Coronary artery (tissue), 2 donors: ENCODE measurements around the gene CASP7.

ENCODE experiments used
- DNase-seq: peaks from one replicate; pipeline ENCODE4 v3.0.0-alpha.2; 2017; ENCODE audit warnings: low spot score
- H3K27ac ChIP-seq, 2 donors: fragments of 200-600 bp; sonication (generic); one replicate each; pipeline ENCODE4 v1.5.1; 2016 to 2019
- H3K4me3 ChIP-seq: fragments of 200-600 bp; sonication (generic); 2 replicates; pipeline ENCODE4 v1.5.1; 2016; ENCODE audit warnings: mild to moderate bottlenecking, moderate library complexity
- CTCF ChIP-seq: fragments of 200-600 bp; sonication (generic); IDR thresholded peaks from one replicate; pipeline ENCODE4 v1.5.1; 2019; ENCODE audit warnings: antibody characterized with exemption

Gene CASP7

GRCh38 chr10:113739577-113739976 lies 59.9 kb downstream of the CASP7 start:
- Histone ChIP-seq H3K27ac (no peak overlapping the region), H3K4me3 (no peak overlapping the region)
- TF ChIP-seq CTCF: no peak
- no peak for DNase-seq

- DNase-seq: no peak
- TF ChIP-seq CTCF: no peak
- H3K4me3 ChIP-seq: no peak overlapping the region
- H3K27ac ChIP-seq: no peak overlapping the region
Measured at GRCh38 chr10:113740850-113741249, 61.1 kb downstream of the CASP7 start.

GRCh38 chr10:113742466-113742865 lies 62.8 kb downstream of the CASP7 start:
- no peak for TF ChIP-seq CTCF
- Histone ChIP-seq H3K4me3 (no peak overlapping the region), H3K27ac (no peak overlapping the region)
- DNase-seq: no peak

- no peak overlapping the region for H3K4me3 ChIP-seq
- no peak for DNase-seq
- H3K27ac ChIP-seq: no peak overlapping the region
- TF ChIP-seq CTCF: no peak
Measured at GRCh38 chr10:113743594-113743993, 63.9 kb downstream of the CASP7 start.

- Histone ChIP-seq H3K4me3 (no peak overlapping the region), H3K27ac (no peak overlapping the region)
- no peak for TF ChIP-seq CTCF
- no peak for DNase-seq
Measured at GRCh38 chr10:113745374-113745773, 65.7 kb downstream of the CASP7 start.

- Histone ChIP-seq H3K4me3 (no peak overlapping the region), H3K27ac (no peak overlapping the region)
- no peak for TF ChIP-seq CTCF
- DNase-seq: no peak
Measured at GRCh38 chr10:113746217-113746957, 66.7 kb downstream of the CASP7 start.

- Histone ChIP-seq H3K27ac (no peak within 1 kb of the TSS), H3K4me3 (no peak within 1 kb of the TSS)
- DNase-seq: no peak
Measured at GRCh38 chr10:113751181-113751732, 71.5 kb downstream of the CASP7 start, which contains the start of gene PLEKHS1. PLEKHS1 (plus strand) TSS chr10:113751682; CDS start chr10:113755278, 3,596 bp downstream.

More at GRCh38 chr10:113751181-113751732, 71.5 kb downstream of the CASP7 start, which contains the start of gene PLEKHS1:
- no peak for TF ChIP-seq CTCF
